Measurements from ENCODE around the gene NMT1. TPM values are rescaled to one million over a fixed set of nuclear protein-coding genes. Genes with fewer than 3 reads are reported as not detected.

Gene NMT1
- polyA plus RNA-seq, 1 of the 3 experiments (the other 2 are of a cell fraction): 30.1 TPM

DNA sequence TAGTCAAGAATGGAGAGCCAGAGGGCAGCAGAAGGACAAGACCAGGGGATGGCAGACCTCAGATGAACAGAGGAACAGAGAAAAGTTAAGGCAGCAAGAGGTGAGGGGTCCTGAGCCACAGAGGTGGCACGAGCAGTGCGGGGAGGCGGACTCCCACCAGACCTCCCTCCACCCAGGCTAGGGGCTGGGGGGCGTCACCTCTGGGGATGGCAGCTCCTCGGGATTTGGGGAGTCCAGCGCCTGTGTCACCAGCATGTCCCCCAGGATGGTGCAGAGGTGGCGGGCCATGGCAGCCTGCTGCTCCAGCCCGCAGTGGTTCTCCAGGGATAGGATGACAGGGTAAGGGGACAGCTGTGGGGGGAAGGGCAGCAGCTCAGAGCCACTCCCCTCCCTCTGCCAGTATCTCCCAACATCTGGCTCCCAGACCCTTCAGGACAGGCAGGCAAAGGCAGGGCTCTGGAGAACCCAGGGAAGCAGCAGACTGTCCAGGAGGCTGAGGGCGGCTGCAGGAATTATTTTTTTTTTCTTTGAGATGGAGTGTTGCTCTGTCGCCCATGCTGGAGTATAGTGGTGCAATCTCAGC is 55.4 kb downstream of the NMT1 start:
- Histone ChIP-seq H3F3A (replicated peaks; ENCODE audit: insufficient read depth) (peaks cover under 1% of the 10 kb centered on the region), H3K36me3 (replicated peaks in 1 of 2; ENCODE audit: control insufficient read depth in 1 of 2, insufficient read depth in 2 of 2, low read length in 1 of 2) (peaks cover 5 to 23% of the 10 kb centered on the region in 2 experiments), H2AFZ (ENCODE audit: low read depth) (no peak overlapping the region)

DNA sequence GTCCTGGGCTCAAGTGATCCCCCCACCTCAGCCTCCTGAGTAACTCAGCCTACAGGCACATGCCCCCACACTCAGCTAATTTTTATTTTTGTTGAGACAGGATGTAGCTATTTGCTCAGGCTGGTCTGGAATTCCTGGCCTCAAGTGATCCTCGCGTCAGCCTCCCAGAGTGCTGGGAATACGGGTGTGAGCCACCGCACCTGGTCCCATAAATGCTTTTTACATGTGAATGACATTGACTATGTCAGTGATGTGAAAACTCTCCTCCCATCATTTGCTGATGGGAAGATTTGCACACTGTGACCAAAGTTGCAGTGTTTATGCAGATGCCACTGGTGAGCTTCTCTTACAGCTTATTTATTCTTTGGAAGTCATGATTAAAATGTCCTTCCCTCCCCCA is 56.2 kb downstream of the NMT1 start:
- H3K9me3 ChIP-seq: no peaks in the 10 kb centered on the region
- H3K27me3 ChIP-seq (ENCODE audit: insufficient read depth): no peaks in the 10 kb centered on the region
- peaks cover 5 to 20% of the 10 kb centered on the region in 2 experiments for H3K36me3 ChIP-seq (replicated peaks in 1 of 2; ENCODE audit: control insufficient read depth in 1 of 2, insufficient read depth in 2 of 2, low read length in 1 of 2)
- H3K79me2 ChIP-seq (ENCODE audit: insufficient read depth): peaks cover 11% of the 10 kb centered on the region
- WGBS (ENCODE audit: low lambda C conversion rate): 89% methylated on average over 4 of the region's 4 CpGs
- peaks cover 0 to 28% of the 10 kb centered on the region in 2 experiments; a peak in 1 of 4 replicates for H3K4me1 ChIP-seq (ENCODE audit: control insufficient read depth in 1 of 2, insufficient read depth in 2 of 2, low read depth in 1 of 2, low read length in 1 of 2)
- TF ChIP-seq POLR2AphosphoS5 (IDR thresholded peaks at IDR 0.05; ENCODE audit: low read depth, low read length) (no peak), TAF1 (IDR thresholded peaks at IDR 0.05; ENCODE audit: borderline replicate concordance, low read depth, low read length) (no peak), RXRA (IDR thresholded peaks at IDR 0.05; ENCODE audit: borderline replicate concordance, low read depth) (no peak), YY1 (IDR thresholded peaks at IDR 0.05; ENCODE audit: low read depth) (no peak)
- ChIA-PET POLR2A (no interaction called here), CTCF (interaction anchor here (0.9 to 9.1 kb wide), 8 partner anchors 12 to 198 kb away, joined by 3 to 169 read pairs (median 4); partner anchors contain the start of genes ACBD4 and PLCD3)
- no peaks in the 10 kb centered on the region for H4K20me1 ChIP-seq (ENCODE audit: insufficient read depth)
- no peak for DNase-seq
- H3F3A ChIP-seq (replicated peaks; ENCODE audit: insufficient read depth): no peaks in the 10 kb centered on the region
- no peak overlapping the region for H3K4me2 ChIP-seq
- H3K4me3 ChIP-seq (ENCODE audit: low read depth in 2 of 2, low read length in 1 of 2): no peak overlapping the region
- H3K27ac ChIP-seq (ENCODE audit: low read depth in 2 of 2, low read length in 1 of 2): no peak overlapping the region
- H3K9me2 ChIP-seq: no peaks in the 10 kb centered on the region
- H2AFZ ChIP-seq (ENCODE audit: low read depth): no peak overlapping the region
- H3K9ac ChIP-seq: no peak overlapping the region

More for the DNA sequence above, 55.4 kb downstream of the NMT1 start:
- ChIA-PET POLR2A (interaction anchor here (1.0 kb wide), 1 partner anchor 10 kb away, joined by 5 read pairs; no protein-coding TSS in a partner anchor), CTCF (interaction anchor here (0.7 to 9.1 kb wide), 7 partner anchors 15 to 102 kb away, joined by 3 to 169 read pairs (median 5); partner anchors contain the start of genes ACBD4 and PLCD3)
- Histone ChIP-seq H3K27me3 (ENCODE audit: insufficient read depth) (no peaks in the 10 kb centered on the region), H3K4me3 (ENCODE audit: low read depth in 2 of 2, low read length in 1 of 2) (no peak overlapping the region), H3K4me2 (no peak overlapping the region; the same call in 1 of the 2 replicates), H3K27ac (ENCODE audit: low read depth in 2 of 2, low read length in 1 of 2) (no peak overlapping the region; a peak in 1 of 4 replicates), H3K9me3 (no peaks in the 10 kb centered on the region), H3K9me2 (no peaks in the 10 kb centered on the region), H4K20me1 (ENCODE audit: insufficient read depth) (no peaks in the 10 kb centered on the region), H3K9ac (no peak overlapping the region), H3K4me1 (ENCODE audit: control insufficient read depth in 1 of 2, insufficient read depth in 2 of 2, low read depth in 1 of 2, low read length in 1 of 2) (peaks cover 0 to 28% of the 10 kb centered on the region in 2 experiments; a peak in 1 of 4 replicates), H3K79me2 (ENCODE audit: insufficient read depth) (peaks cover 2% of the 10 kb centered on the region; the same call in 1 of the 2 replicates)
- TF ChIP-seq POLR2AphosphoS5 (IDR thresholded peaks at IDR 0.05; ENCODE audit: low read depth, low read length) (no peak), GATA2 (CRISPR knock-in tag; IDR thresholded peaks at IDR 0.05) (peak; percentile 60; the same call in 1 of the 2 replicates), CHD2 (IDR thresholded peaks at IDR 0.05; ENCODE audit: low read length, partially characterized antibody) (peak; percentile 92), TCF12 (IDR thresholded peaks at IDR 0.05) (peak; percentile 28; the same call in 1 of the 2 replicates), RCOR1 (IDR thresholded peaks at IDR 0.05; ENCODE audit: low read length) (peak; percentile 63; the same call in 1 of the 2 replicates), IRF3 (IDR thresholded peaks at IDR 0.05; ENCODE audit: low read depth, low read length) (no peak)
- DNase-seq: peak; percentile 92
- 90% methylated on average over 5 of the region's 10 CpGs for WGBS (ENCODE audit: low lambda C conversion rate)

Measured in SK-N-SH (cell line).